NCI-H748 treated with DMSO at 0.1 percent for 48 hours (cell line): ENCODE results near the gene TRABD2B.

Experiments used
- DNase-seq: peaks from one replicate; lab custom pipeline; 2025; lab: John Stamatoyannopoulos, UW

TRABD2B gene

DNA sequence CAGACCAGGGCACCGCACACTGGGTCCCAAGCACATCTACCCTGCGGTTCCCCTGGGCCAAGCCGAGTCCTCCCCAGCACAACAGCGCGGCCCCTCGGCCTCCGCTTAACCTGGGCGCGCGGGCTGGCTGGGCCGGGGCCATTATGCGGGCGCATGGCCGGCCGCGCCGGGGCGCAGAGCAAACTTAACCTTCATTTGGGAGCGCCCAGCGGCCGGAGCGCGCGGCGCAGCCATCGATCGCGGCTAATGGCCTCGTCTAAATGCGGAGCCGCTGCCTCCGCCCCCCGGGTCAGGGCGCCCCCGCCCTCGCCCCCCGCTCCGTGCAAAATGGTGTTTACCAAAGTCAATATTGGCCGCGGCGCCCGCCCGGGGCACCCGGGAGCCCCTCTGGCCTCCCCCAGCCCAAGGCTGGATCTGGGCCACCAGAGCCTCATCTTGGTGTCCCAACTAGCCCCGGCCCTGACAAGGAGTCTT is 272.1 kb downstream of the TRABD2B start:
- DNase-seq = no peak

DNA sequence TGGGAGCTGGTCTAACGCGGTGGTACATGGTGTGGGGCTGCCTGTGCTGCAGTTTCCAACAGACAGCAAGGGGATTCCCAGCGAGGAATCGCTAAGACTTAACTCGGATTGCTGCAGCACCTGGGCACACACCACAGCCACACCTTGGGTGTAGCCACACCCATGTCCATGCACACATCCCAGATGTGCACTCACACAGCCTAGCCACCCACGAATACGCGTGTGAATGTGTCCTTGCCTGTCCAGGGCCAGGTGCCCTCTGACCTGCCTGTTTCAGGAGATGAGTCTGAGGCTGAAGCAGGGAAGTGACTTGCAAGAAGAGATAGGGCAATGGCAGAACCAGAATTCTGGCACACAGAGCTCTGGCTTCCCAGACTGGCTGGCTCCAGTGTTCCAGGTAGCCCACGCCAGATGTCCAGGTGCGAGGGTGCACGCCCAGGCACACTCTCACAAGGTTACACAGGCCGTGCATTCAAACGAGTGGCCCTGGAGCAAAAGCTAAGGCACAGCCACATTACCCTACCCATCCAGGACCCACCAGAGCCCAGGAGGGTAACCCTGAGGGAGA is 272.7 kb downstream of the TRABD2B start:
- no peak for DNase-seq

DNA sequence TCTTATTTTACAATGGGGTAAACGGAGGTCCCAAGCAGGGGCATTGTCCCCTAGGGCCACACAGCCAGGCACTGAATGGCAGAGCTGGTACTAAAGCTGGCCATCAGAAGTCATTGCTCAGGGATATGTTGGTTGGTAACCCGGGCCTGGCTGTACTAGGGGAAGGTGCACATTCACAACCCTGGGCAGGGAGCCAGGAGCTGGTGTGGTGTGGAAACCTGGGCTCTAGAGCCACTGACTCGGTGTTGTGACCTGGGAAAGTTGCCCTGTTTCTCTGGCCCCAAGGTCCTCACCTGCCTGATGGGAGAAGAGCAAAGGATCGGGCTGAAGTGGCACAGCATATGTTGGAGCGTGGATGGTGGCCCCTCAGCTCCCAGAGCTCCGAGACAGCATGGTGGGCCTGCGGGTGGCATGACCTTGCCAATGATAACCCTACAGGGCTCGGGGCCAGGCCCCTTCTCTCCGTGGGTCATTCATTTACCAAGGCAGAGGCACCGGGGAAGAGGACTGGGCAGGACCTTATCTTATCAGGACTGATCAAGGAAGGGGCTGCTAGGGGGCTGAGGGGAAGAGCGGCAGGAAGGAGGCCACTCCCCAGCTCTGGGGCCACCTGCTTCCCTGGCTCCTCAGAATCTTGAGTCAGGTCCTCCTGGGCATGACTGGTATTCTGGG is 274.1 kb downstream of the TRABD2B start:
- DNase-seq = no peak

DNA sequence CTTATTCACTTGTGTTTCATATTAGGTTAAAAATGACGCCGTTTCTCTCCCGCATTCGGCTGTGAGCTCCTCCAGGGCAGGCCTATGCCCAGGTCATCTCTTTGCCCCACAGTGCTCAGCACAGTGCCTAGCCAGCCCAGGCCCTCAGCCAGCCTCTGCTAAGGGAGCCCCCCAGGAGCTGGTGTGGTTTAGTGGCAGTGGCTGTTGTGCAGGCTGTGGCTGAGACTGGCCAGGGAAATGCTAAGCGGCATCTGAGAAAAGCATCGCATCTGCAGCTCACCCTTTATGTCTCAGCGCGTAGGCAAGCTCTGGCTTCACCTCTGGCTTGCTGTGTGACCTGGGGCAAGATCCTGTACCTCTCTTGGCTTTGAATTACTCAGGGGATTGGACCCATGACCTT is 275.1 kb downstream of the TRABD2B start:
- DNase-seq = no peak

DNA sequence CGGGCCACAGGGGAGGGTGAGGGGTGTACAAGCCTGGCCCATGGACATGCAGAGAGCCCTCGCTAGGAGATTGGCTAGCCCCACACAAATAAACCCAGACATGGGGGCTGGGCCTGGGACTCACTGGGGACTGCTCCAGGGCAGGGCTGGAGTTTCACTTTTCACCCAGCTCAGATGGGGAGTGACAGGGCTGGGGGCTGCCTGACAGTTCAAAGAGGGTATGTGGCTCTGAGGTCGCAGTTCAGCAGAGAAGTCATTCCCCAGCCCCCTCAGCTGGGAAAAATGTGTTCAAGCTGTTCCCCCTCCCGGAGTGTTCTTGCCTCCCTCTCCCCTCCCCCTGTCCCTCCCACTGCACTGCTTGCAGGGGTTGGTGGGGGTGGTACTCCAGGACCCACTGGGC is 277.1 kb downstream of the TRABD2B start:
- DNase-seq = no peak

DNA sequence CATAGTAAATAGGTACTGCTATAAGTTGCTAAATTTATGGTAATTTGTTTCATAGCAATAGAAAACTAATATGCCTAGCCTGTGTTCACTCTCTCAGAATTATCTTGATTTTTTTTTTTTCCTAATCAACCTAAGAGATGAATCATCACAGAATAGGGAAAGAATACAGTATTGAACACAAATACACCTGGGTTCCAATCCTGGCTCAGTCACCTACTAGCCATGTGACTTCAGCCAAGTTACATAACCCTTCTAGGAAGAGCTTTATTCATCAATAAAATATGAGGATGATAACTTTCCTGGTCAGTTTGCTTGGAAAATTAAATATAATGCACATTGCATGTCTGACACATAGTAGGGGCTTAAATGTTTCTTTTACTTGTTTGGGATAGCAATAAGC is 279.8 kb downstream of the TRABD2B start:
- no peak for DNase-seq

DNA sequence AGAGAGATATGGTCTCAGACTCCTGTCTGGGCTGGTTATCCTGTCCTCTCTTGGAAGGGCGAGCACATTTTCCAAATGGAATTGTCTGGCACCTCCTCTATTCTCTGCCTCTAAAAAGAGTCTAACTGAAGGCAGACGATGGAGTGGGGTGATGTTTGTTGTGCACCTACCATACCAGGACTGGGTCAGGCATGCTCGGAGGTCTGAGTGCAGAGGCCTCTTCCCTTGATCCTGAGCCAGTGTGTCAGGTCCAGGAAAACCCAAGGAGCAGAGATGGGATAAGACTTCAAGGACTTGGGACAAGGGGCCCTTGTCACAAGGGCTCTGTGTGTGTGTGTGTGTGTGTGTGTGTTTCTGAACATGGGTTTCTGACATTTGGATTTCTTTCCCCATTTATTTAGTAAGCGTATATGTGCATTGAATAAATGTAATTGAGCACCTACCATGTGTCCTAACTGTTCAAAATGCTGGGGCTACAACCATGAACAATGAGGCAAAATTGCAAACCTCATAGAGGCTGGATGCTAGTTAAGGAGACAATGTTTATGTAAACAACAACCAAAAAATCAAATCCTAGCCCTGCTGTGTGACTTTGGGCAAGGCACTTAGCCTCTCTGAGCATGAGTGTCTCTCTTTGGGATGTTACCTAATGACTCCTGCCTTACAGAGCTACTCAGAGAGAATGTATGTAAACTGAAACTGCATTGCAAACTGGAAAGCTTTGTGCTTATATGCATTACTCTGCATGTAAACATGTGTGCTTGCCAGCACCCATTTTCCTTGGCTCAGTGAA is 283.0 kb downstream of the TRABD2B start:
- DNase-seq = no peak

DNA sequence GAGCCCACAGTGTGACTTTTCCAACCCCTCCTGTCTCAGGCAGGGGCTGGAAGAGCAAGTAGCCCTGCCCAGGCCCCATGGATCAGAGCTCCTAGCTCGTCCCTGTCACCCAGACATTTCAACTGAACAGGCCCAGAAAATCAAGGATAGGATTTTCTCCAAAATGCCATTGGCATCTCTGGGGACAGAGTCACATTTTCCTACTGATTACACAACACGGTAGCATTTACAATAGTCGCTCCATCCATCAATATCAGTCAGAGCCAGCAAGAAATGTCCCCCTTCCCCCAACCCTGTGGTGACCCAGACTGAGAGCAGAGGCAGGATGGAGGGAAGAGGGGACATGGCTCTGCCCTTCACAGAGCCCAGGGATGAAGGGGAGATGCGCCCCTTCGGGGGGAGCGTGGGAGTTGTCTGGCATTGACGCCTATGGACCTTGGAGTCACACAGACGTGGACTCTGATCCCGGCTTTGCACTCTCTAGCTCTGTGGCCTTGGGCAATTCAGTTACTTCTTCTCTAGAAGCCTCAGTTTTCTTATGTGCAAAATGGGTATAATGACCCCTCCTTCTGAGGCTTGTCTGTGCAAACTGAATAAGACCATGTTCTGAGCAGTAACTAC is 283.7 kb downstream of the TRABD2B start:
- no peak for DNase-seq

DNA sequence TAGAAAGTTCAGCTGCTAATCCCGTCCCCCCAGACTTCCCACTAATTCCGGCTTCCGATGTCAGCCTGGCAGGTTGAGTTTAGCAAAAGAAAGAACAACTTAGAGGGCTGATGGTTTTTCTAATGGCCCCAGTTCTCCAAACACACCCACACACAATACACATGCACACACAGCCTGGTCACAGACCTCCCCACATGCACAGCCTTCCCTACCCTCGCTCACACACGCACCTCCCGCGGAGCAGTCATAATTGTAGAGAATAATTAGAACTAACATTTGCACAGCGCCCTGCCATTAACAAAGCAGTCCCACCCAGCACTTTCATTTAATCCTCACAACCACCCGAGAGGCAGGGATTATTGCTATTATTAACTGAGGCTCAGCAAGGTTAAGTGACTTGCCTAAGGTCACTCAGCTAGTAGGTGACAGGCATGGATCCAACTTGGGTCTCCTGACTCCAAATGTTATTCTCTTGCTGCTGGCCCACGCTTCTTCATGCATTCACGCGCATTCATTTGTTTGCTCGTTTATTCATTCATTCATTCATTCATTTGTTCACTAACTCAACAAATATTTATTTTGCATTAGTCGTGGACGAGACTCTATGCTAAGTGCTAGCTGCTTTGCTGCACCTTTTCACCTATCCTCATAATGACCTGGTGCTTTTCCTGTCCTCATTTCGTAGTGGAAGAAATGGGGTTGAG is 284.4 kb downstream of the TRABD2B start:
- peak; percentile 80 for DNase-seq

DNA sequence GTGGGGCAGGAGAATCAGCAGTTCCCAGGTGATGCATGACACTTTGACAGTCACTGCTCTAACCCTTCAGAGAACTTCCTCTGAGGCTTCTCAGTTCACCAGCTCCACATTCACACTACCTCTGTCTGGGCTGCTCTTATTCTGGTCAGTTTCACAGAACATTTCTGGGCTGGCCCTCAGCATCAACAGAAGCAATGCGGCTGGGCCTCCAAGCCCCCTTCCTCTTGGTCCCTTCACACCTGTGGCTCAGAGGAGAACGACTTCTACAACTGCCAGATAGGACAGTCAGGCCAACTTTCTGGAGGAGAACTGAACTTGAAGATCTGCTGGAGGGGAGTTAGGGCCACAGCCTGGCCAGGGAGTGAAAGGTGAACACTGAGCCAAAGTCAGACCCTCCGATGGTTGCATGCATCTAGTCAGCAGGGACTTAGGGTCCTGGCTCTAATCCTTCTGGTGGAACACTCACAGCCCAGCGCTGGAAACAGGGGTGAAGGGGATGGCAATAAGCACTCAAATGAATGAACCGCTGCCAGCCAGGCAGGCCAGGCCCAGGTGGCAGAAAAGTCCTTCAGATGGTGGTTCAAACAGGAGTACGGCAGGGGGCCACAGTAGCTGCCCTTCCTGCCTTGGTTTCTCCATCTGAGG is 285.2 kb downstream of the TRABD2B start:
- no peak for DNase-seq

DNA sequence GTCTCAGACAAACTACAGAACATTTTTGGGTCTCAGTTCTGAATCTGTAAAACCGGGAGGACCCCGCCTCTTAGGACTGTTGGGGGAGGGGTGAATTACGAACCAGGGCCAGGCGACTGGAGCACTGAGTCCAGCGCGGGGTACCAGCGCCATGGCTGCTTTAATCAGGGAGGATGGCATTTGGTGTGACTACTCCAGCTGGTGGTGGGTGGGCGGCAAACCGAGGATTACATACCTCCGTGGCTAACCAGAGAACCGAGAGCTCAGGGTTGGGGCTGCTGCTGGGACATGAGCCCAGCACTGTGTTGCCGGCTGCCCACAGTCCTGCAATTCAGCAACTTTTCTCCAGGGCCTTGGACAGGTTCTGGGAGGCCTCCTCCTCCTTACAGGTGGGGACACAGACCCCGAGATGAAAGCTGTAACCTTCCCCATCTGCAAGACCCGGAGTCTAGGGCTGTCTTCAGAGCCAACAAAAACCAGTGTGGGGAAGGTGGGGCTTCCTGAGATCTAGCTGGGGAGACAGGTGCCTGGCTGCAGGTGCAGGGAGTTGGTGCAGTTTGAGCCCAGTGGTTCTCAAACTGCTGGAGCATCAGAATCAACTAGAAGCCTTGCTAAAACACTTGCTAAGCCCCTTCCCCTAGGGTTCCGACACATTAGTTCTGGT is 285.9 kb downstream of the TRABD2B start:
- DNase-seq = no peak
